B cell (primary cell): ENCODE measurements around the gene IRS1. TPM values are rescaled to one million over a fixed set of nuclear protein-coding genes. Genes with fewer than 3 reads are reported as not detected.

Experiments
- ATAC-seq: fragments of 200-7000 bp; cut with Tn5 transposase; one replicate; pipeline ENCODE4 v1.10.0; 2021; ENCODE audit warnings: low read depth, mild to moderate bottlenecking, moderate number of reproducible peaks, moderate library complexity
- CTCF ChIA-PET: fragments of 350-600 bp; sonication (Branson Sonifier 250); formaldehyde crosslinking; loops from one replicate; lab custom pipeline; 2021; ENCODE audit warnings: antibody characterized with exemption, inconsistent platforms; lab: Charles Lee
- POLR2A ChIA-PET: fragments of 350-600 bp; sonication (Branson Sonifier 250); formaldehyde crosslinking; loops from one replicate; lab custom pipeline; 2021; ENCODE audit warnings: antibody characterized with exemption; lab: Charles Lee
- DNase-seq: peaks from one replicate; pipeline ENCODE4 v3.0.0; 2013
- H2AFZ ChIP-seq: 2 replicates; pipeline ENCODE4 v1.6.1; 2012; ENCODE audit warnings: mild to moderate bottlenecking, low read depth, low read length; ENCODE audit not compliant: insufficient read depth, poor library complexity, severe bottlenecking
- H3K27ac ChIP-seq, 2 donors: 1 replicate in 1 of 2; 2 replicates in 1 of 2; pipeline ENCODE4 v1.5.1; 2012 to 2013; ENCODE audit warnings: low read length in 2 of 2, mild to moderate bottlenecking in 2 of 2, moderate library complexity in 1 of 2
- H3K27me3 ChIP-seq, 4 experiments: fragments of 200-600 bp in 1 of 4; sonication (generic) in 1 of 4; replicated peaks in 1 of 4; 1 replicate in 2 of 4; 2 replicates in 2 of 4; pipeline versions ENCODE4 v1.6.1 to v1.7.0; 2013 to 2016; ENCODE audit warnings: low read length in 3 of 4, mild to moderate bottlenecking in 2 of 4, mixed read lengths in 1 of 4, moderate library complexity in 1 of 4; ENCODE audit not compliant: insufficient read depth in 4 of 4, control insufficient read depth in 3 of 4; ENCODE audit errors: control extremely low read depth in 1 of 4
- H3K36me3 ChIP-seq, 2 experiments: replicated peaks in 1 of 2; 1 replicate in 1 of 2; 2 replicates in 1 of 2; pipeline versions ENCODE4 v1.6.1 to v1.7.1; 2013; ENCODE audit warnings: low read length in 1 of 2; ENCODE audit not compliant: insufficient read depth in 2 of 2, control insufficient read depth in 1 of 2; ENCODE audit errors: control extremely low read depth in 1 of 2, extremely low read depth in 1 of 2
- H3K4me1 ChIP-seq, 2 donors: fragments of 200-600 bp in 1 of 2; sonication (generic) in 1 of 2; 1 replicate in 1 of 2; 2 replicates in 1 of 2; pipeline versions ENCODE4 v1.5.1 to v1.6.1; 2013 to 2017; ENCODE audit warnings: low read length in 2 of 2; ENCODE audit not compliant: control insufficient read depth in 2 of 2, insufficient read depth in 2 of 2
- H3K4me2 ChIP-seq: replicated peaks from 2 replicates; pipeline ENCODE3; 2012; ENCODE audit warnings: mild to moderate bottlenecking, low read depth, low read length; ENCODE audit not compliant: poor library complexity, severe bottlenecking
- H3K4me3 ChIP-seq, 5 experiments: fragments of 200-600 bp in 1 of 5; sonication (generic) in 1 of 5; 1 replicate in 3 of 5; 2 replicates in 2 of 5; pipeline versions ENCODE4 v1.5.1 to v1.7.0; 2011 to 2016; ENCODE audit warnings: low read length in 4 of 5, mild to moderate bottlenecking in 4 of 5, low read depth in 2 of 5, control low read depth in 1 of 5, moderate library complexity in 1 of 5; ENCODE audit not compliant: insufficient read depth in 1 of 5; ENCODE audit errors: control extremely low read depth in 1 of 5, extremely low read depth in 1 of 5
- H3K79me2 ChIP-seq: fragments of 200-600 bp; sonication (generic); one replicate; pipeline ENCODE4 v1.6.0; 2016; ENCODE audit warnings: low read length; ENCODE audit not compliant: control insufficient read depth, insufficient read depth
- H3K9ac ChIP-seq: fragments of 200-600 bp; sonication (generic); 2 replicates; pipeline ENCODE4 v1.6.1; 2017; ENCODE audit warnings: mild to moderate bottlenecking, low read length, moderate library complexity
- H3K9me3 ChIP-seq, 3 donors: one replicate each; pipeline versions ENCODE4 v1.6.1 to v1.7.1; 2013; ENCODE audit warnings: low read length in 2 of 3; ENCODE audit not compliant: control insufficient read depth in 2 of 3, insufficient read depth in 1 of 3; ENCODE audit errors: control extremely low read depth in 1 of 3
- H4K20me1 ChIP-seq: 2 replicates; pipeline ENCODE4 v1.6.0; 2012; ENCODE audit warnings: mild to moderate bottlenecking, low read length; ENCODE audit not compliant: insufficient read depth, control insufficient read depth, poor library complexity, severe bottlenecking
- H3K27ac Mint-ChIP-seq: one replicate; pipeline ENCODE4 v1.8.0; 2021; ENCODE audit warnings: mixed read lengths
- H3K27me3 Mint-ChIP-seq: one replicate; pipeline ENCODE4 v1.8.0; 2021; ENCODE audit warnings: mixed read lengths
- H3K4me1 Mint-ChIP-seq: one replicate; pipeline ENCODE4 v1.8.0; 2021; ENCODE audit warnings: mixed read lengths
- H3K4me3 Mint-ChIP-seq: one replicate; pipeline ENCODE4 v1.8.0; 2021; ENCODE audit warnings: mixed read lengths
- H3K9me3 Mint-ChIP-seq: one replicate; pipeline ENCODE4 v1.8.0; 2022; ENCODE audit warnings: mixed read lengths; ENCODE audit not compliant: insufficient read depth
- CTCF ChIP-seq: fragments of 200-600 bp; IDR thresholded peaks from one replicate; pipeline ENCODE4 v1.8.0; 2022; ENCODE audit warnings: antibody characterized with exemption, mild to moderate bottlenecking
- EZH2 ChIP-seq: IDR thresholded peaks from 2 replicates; pipeline ENCODE4 v1.6.1; 2012; ENCODE audit warnings: borderline replicate concordance, low read depth, mild to moderate bottlenecking, moderate library complexity, low read length; ENCODE audit not compliant: insufficient read depth, poor library complexity, severe bottlenecking
- WGBS: methylation state at CpG from one replicate; pipeline ENCODE4 v1.1.5; 2013; ENCODE audit warnings: missing lambda C conversion rate; ENCODE audit not compliant: insufficient coverage; 5-methylcytosine and 5-hydroxymethylcytosine counted together
- intact Hi-C: fragments of 100-400 bp; cut with micrococcal nuclease; formaldehyde crosslinking; loops from one replicate; pipeline ENCODE4 v1.10.0; 2022
- polyA plus RNA-seq: library from polyadenylated mRNA; depleted of rRNA; stranded (reverse); fragments of >200 nt; gene quantifications from 2 replicates; pipeline ENCODE4 v1.2.3, GENCODE V29; 2012
- total RNA-seq, 2 donors: library from RNA; stranded (reverse); fragments of 120-200 nt in 1 of 2; gene quantifications; 1 replicate in 1 of 2; 2 replicates in 1 of 2; pipeline versions ENCODE4 v1.2.3 to v1.2.4, GENCODE V29; 2013 to 2022

The IRS1 gene
- total and polyA plus RNA-seq, 2 donors (not counting 1 experiment from before 2014, with no cell fraction given) = 3.8 to 11.9 TPM

DNA sequence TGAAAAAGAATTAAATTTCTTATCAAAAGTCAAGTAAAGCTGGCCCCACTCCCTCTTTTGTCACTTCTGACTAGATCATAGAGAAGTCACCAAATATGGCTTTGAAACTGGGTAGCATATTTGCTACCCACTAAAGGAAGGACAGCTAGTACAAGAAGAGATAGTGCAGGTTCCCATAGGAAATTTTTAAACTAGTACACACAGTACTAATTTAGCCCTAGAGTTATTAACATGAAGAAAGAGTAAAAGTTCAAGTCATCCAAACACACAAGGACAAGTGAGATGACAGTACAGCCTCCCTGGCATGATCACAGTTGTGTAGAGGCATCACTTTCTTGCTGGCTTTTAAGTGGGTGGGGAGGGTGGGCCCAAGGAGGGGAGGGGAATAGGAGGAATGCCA is 100.9 kb downstream of the IRS1 start:
- Mint-ChIP-seq H3K27ac (no peak overlapping the region), H3K4me3 (no peak overlapping the region), H3K9me3 (no peaks in the 10 kb centered on the region), H3K27me3 (peaks cover 19% of the 10 kb centered on the region), H3K4me1 (no peaks in the 10 kb centered on the region)
- Histone ChIP-seq H3K4me3 (no peak overlapping the region), H3K79me2 (no peaks in the 10 kb centered on the region), H3K9me3 (no peaks in the 10 kb centered on the region), H3K4me1 (no peaks in the 10 kb centered on the region), H3K27me3 (no peaks in the 10 kb centered on the region), H2AFZ (no peak overlapping the region), H3K36me3 (no peaks in the 10 kb centered on the region), H3K9ac (no peak overlapping the region), H4K20me1 (no peaks in the 10 kb centered on the region), H3K4me2 (no peak overlapping the region), H3K27ac (no peak overlapping the region)
- CTCF ChIA-PET = no interaction called here
- TF ChIP-seq CTCF (no peak), EZH2 (no peak)
- ATAC-seq (no peak), DNase-seq (no peak)
- POLR2A ChIA-PET = no interaction called here
- intact Hi-C loops = no loop called here

DNA sequence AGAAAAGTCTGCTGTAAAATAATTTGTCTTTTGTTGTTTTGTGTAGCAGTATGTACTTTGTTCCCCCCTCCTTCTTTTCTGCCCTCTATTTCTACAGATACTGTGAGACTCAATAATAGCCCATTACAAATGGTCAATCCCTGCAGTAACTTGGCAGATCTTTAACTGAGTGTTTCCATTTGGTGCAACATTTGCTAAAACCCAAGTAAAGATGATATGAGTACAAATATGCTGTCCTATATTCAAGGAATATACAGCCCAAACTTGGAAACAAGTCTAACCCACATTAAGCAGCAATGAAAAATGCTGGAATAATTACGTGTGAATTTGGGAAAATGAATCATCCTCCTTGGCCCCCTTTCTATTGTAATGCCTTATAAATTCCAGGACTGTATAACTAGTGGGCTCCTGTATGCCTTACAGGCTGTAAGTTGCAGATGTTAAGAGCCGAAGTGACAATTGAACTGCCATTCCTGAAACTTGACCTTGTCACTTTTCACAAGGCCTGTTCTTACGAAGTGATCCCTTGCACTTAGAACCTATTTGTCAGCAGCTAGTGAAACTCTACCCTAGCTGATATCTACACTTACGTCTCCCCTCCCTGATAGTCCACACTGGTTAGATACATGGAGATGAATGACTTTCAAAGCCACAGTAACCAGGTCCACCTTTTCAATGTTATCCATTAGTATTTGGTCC is 104.9 kb downstream of the IRS1 start:
- TF ChIP-seq EZH2 = no peak
- TF ChIP-seq CTCF = no peak
- 80% methylated on average over 1 of the region's 4 CpGs for WGBS
- no peaks in the 10 kb centered on the region for H3K9me3 ChIP-seq
- H3K4me1 ChIP-seq = no peaks in the 10 kb centered on the region
- no peak overlapping the region for H3K27ac ChIP-seq
- H3K4me1 Mint-ChIP-seq = peaks cover 11% of the 10 kb centered on the region
- H3K9me3 Mint-ChIP-seq = no peaks in the 10 kb centered on the region
- H3K79me2 ChIP-seq = no peaks in the 10 kb centered on the region
- DNase-seq = no peak
- H3K9ac ChIP-seq = no peak overlapping the region
- no peak for ATAC-seq
- H2AFZ ChIP-seq = no peak overlapping the region
- H3K36me3 ChIP-seq = no peaks in the 10 kb centered on the region
- H3K27me3 Mint-ChIP-seq = peaks cover 23% of the 10 kb centered on the region
- H3K27me3 ChIP-seq = peaks cover 0 to 6% (median 2%) of the 10 kb centered on the region in 4 experiments
- H3K4me3 Mint-ChIP-seq = no peak overlapping the region
- H3K4me2 ChIP-seq = no peak overlapping the region
- ChIA-PET POLR2A (no interaction called here), CTCF (interaction anchor here (1.7 kb wide), 1 partner anchor 108 kb away, joined by 4 read pairs; no protein-coding TSS in a partner anchor)
- H3K4me3 ChIP-seq = no peak overlapping the region
- no peak overlapping the region for H3K27ac Mint-ChIP-seq
- no peaks in the 10 kb centered on the region for H4K20me1 ChIP-seq
- intact Hi-C loops = no loop called here
